ENCODE measurements around the gene FLAD1.

Gene FLAD1
- total RNA-seq = 23.6 reads per million, percentile 50 among the genes with 10 or more reads in this experiment

GRCh38 chr1:154982897-154983648 lies at the start of gene FLAD1:
FLAD1 (plus strand) TSS chr1:154983344; CDS start chr1:154983695, 351 bp downstream.
- peak; percentile 95 for DNase-seq

DNA sequence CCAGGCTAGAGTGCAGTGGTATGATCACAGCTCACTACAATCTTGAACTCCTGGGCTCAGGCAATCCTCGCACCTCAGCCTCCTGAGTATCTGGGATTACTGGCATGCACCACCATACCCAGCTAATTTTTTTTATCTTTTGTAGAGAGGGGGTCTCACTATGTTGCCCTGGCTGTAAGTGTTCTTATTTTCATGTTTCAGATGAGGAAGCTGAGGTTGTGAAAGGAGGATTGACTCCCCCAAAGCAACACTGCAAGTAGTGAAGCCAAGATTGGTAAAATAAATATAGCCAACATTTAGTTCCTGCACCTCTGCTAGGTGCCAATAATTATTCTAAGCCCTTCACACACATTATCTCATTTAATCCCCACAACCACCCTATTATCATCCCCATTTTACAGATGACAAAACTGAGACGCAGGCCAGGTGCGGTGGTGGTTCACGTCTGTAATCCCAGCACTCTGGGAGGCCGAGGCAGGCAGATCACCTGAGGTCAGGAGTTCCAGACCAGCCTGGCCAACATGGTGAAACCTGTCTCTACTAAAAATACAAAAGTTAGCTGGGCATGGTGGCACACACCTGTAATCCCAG lies 48.7 kb upstream of the FLAD1 start:
- DNase-seq = no peak

DNA sequence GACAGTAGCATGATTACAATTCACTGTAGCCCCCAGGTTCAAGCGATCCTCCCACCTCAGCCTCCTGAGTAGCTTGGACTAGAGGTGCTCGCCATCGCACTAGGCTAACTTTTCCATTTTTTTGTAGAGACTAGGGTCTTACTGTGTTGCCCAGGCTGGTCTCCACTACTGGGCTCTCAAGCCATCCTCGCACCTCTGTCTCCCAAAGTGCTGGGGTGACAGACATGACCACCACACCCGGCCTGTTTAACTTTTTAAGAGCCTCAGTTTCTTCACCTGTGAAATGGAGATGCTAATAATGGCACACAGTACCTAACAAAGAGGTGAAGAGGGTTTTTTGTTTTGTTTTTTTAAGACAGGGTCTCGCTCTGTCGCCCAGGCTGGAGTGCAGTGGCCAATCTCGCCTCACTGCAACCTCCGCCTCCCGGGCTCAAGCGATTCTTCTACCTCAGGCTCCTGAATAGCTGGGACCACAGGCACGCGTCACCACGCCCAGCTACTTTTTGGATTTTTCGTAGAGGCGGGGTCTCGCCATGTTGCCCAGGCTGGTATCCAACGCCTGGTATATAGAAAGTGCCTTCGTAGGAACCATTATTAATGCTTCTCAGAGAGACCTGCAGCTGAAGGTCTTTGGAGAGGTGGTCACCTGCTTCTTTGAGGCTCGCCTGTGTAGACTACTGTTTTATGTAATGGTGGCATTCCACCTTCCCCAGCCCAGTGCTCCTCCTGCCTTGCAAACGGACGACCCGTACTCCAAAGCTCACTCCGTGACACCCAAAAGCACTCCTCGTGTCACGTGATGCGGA lies 47.2 kb upstream of the FLAD1 start:
- DNase-seq = no peak

DNA sequence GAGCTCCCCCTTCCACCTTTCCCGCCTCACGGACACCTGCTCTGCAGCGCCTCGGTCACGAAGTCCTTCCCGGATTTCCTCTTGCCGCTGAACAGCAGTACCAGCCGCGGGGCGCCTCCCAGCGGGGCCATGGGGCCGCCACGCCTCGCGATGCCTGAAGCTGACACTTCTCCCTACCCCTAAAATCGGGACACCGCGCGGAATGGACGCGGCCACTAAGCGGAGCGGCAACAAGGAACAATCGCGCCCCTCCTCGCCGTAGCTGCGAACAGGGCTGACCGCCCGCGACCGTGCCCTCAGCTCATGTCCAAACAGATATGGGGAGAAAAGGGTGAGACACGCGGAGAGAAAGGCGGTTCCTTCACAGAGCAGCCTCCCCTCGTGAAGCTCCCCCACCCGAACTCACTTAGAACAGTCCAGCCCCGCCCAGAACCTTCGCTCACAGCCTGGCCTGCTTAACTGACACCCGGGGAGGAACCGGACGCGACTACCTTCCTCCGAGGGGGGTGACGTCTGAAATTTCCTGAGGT lies 46.5 kb upstream of the FLAD1 start, which contains the start of gene PMVK:
PMVK (minus strand) TSS at position 165 of the 530 bp plus-strand sequence; CDS start at position 131, 34 bp downstream.
- DNase-seq = peak; percentile 94

GRCh38 chr1:154937085-154937987 lies 45.8 kb upstream of the FLAD1 start:
- peak; percentile 90 for DNase-seq

DNA sequence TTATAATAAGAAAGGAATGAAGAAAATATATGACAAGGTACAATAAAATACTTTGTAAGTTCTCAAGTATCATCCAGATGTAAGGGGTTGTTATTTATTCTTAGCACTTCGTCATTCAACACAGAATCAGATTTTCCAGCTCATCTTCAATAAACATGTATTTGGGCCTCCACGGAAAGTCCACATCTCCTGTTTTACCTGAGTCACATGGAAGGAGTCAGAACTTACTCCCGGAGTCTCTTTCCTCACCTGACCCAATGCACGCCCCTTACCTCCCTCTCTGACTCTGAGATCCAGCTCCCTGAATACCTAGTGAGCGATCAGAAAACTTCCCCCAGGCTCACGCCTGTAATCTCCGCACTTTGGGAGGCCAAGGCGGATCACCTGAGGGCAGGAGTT lies 45.2 kb upstream of the FLAD1 start:
- DNase-seq = no peak

DNA sequence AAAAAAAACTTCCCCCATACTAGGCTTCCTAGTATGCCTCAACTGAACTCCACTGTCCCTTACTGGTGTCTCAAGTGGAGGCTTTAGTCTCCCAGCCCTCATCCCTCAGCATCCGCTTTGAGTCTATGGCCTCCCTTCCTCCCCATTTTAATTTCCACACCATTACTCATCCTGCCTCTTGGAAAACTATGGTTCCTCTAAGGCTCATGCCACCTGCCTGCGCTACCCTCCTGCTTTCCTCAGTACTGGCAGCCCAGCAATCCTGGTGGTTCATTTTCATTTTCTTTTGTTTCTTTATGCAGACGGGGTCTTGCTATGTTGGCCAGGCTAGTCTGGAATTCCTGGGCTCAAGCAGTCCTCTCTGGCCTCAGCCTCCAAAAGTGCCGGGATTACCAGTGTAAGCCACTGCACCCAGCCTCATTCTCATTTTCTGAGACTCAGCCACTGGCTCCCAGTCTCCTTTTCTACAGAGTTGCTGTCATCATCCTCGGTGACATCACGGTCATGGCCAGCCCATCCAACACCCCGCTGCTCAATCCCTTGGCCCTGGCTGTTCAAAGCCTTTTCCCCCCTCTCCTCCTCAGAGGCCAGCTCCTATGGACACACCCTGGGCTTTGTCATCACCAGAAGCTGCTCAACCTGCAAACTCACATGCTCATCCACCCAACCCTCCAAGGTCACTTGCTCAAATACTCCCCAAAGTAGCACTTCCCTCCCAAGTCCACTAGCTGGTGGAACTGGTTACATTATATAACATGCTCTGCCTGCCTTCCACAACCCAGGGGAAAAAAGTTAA lies 44.3 kb upstream of the FLAD1 start:
- no peak for DNase-seq

DNA sequence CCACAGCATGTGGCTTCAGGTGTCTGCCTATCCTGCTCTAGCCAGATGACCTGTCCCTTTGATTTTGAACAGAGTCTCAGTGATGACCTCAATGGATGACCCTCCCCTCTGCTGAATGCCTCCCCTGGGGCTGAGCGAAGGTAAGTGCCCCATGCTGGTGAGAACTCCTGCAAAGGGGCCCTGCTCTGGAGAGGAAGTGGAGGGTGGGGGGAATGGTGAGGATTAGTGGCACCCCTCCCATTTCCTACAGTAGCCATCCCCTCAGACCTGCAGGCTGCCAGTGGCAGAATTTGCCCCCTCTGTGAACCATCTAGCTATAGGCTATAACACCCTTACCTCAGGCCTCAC lies 43.0 kb upstream of the FLAD1 start:
- DNase-seq = no peak

DNA sequence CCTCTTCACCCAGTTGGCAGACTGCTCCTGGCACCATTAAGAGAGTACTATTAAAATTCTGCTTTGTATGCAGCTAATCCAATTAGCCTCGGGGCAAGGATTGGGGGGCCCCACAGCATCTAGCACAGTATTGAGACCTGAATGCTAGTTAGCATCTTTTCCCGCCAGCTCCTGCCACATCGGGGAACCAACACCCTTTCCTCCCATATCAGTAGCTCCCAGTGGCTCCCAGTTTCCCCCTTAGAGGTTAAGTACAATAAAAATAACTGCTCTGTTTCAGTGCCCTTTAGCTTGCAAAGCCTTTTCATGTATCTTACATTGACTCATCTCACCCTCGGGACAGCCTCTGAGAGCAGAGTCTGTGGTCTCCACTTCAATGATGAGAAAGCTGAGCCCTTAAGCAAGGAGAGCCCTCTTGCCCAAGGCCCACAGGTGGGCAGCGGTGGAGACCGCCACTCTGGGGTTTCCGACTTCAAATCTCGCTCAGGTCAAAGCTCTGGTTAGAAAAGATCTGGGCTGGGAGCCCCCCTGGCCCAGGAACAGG lies 42.4 kb upstream of the FLAD1 start:
- no peak for DNase-seq

DNA sequence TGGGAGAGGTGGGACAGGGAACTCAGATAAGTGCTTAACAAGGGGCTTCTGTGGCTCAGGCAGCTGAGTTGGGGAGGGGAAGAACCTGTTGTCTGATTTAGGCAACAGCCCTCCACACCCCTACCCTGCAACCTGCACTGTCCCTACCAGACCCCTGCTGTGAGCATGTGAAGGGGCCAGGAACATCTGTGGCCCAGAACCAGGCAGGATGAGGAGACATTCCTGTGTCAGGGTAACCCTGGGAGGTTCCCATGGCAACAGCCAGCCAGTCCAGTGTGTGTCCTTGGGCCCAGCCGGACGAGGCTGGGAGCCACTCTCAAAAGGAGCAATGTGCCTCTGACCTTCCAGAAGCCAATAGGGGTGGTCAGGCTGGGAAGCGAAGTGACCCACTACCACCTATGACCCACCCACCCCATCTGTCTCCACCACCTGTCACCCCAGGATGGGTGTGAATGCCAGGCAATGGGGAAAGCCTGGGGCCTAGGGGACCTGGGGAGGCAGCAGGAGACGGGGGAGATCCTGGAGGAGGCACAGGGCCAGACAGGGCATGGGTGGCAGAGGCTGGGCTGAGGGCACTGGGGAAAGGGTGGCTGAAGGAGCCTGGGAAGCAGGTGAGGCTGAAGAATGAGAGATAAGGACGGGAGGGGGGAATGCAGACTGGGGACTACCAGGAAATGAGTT lies 41.7 kb upstream of the FLAD1 start:
- DNase-seq = no peak

DNA sequence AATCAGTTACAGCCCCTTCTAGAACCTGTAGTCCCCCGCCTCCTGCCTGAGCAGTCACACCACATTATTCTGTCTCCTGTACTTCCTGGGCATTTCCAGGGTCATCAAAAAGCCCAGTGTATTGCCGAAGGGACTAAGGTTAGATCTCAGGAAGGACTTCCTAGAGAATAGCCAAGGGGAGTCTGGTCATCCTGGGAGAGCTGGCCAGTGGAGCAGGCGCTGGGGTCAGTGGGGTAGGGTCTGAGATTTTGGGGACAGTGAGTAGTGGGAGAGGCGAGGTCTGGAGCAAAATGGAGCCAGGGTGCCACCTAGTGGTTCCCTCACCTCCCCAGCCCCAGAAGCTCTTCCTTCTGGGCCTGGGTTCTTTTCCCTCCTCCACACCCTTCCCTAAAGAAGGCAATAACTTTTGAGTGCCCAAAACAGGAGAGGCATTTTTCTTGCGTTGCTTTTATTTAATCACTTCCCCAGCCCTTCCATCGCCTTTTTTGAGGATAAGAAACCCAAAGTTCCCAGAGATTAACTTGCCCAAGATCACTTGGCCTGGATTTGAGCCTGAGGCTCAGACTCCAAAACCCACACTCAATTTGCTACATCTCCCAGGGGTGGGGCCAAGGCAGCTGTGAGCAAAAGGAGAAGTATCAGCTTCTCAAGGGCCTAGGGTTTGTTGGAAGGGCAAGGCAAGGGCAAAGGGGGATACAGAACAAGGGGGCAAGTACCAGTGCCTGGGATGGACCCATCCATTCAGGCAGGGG lies 39.3 kb upstream of the FLAD1 start:
- no peak for DNase-seq

DNA sequence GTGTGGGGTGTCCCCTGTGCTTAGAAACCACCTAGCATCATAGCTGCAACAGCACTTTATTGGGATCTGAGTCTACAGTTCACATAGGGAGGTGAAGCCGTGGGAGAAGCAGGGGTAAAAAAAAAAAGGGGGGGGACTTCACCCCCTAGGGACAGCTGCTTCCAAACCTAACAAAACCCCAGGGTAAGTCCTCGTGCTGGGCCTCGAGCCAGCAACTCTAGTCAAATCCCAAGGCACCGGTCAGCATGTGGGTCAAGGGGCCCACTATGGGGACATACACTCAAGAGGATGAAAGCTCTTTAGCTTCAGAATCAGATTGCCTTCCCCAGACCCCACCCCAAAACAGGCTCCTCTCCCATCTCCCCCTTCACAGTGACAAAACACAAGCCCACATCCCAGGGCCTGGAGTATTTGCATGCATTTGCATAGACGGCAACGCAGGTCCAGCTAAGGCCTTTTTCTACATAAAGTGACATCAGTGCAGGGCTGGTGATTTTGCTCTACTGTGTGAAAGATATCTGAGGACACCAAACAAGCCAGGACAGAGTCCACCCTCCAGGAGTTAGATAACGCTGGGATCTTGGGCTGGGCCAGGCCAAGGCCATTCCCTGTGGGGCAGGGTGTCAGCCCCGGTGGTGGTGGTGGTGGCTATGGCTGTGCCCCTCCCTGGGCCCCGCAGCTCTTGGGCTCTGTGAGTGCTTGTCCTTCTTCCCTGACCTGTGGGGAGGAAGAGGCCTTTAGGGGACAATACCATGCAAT lies 38.6 kb upstream of the FLAD1 start:
- DNase-seq = no peak

- DNase-seq = no peak
Observed at GRCh38 chr1:154945160-154945961, 37.8 kb upstream of the FLAD1 start.

- DNase-seq = no peak
Observed at GRCh38 chr1:154945962-154946850, 36.9 kb upstream of the FLAD1 start.

DNA sequence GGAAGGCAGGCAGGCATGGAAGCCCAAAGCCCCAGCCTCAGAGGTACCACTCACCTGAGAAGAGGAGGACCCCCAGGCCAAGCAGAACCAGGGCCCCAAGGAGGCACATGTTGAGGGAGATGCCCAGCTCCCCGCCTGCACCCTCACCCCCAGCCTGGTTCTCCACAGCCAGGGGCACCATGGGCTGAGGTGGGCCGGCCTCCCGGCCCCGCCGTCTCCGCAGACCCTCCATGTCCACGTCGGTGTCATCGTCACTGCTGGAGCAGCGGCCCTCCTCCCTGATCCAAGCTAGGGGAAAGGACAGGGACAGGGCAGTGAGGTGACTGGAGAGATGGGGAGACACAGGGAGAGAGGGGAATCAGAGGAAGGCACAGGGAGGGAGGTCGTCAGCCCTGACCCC lies 35.1 kb upstream of the FLAD1 start:
- no peak for DNase-seq

DNA sequence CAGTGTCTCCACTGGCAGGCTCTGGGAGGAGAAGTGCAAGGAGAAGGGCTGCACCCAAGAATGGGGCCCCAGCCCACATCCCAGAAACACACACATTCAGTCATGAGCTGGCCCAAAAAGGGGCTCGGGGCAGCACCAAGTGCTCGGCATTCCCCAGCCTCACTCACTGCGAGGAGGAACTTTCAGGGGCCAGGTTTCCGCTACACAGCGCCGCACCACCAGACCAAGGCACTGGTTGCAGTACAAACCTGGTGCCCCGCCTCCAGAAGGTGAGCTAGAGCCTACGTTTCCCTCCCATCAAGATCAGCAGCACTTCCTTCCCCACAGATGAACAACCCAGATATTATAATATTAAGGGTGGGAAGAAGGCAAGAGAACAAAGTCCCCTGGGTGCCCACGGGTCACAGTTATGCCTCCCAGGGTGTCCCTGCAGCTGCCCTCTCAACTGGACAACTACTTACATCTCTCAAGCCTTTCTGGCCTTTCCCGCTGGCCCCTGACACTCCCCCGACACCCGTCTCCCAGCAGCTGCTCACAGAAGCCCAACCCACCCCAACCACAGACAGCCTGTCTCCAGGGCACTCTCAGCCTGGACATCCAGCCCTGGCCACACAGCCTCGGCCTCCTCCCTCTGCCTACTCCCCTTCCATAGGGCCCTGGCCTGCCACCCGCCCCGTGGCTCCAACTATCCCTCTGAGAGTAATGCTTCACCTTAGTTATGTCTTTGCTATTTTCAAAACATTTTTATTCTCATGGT lies 31.1 kb upstream of the FLAD1 start:
- DNase-seq = peak; percentile 69

Measured in effector CD4-positive, alpha-beta T cell (primary cell).